HTR-8/SVneo (cell line): ENCODE measurements around the gene NAA80.

Experiments used
- DNase-seq: peaks from one replicate; pipeline ENCODE4 v3.0.0; 2011; ENCODE audit warnings: low spot score, mixed read lengths; ENCODE audit not compliant: insufficient read length
- FAIRE-seq: peaks from 2 replicates; lab custom pipeline; 2011; peaks lifted over from hg19 to GRCh38; lab: Jason Lieb, UNC

The NAA80 gene

GRCh38 chr3:50298836-50299637 is at the start of gene NAA80, which contains the start of gene HYAL3:
Gene NAA80, minus strand, starts transcription at chr3:50299405. Its CDS starts 1,942 bp downstream, at chr3:50297463.
Gene HYAL3, minus strand, starts transcription at chr3:50299405. Its CDS starts 3,803 bp downstream, at chr3:50295602.
- peak; percentile 96 for DNase-seq
- peak; percentile 98 for FAIRE-seq

GRCh38 chr3:50347187-50347813 is 48.1 kb upstream of the NAA80 start:
- peak; percentile 70 for DNase-seq
- no peak for FAIRE-seq

- no peak for DNase-seq
- FAIRE-seq, result peak; percentile 9
Observed at GRCh38 chr3:50345586-50346234, 46.5 kb upstream of the NAA80 start, which contains the start of gene ZMYND10. Gene ZMYND10, minus strand, starts transcription at chr3:50345732. Its CDS starts 153 bp downstream, at chr3:50345579.

- DNase-seq, result no peak
- FAIRE-seq, result no peak
Observed at GRCh38 chr3:50345008-50345407, 45.8 kb upstream of the NAA80 start.

- FAIRE-seq, result no peak
- no peak for DNase-seq
Observed at GRCh38 chr3:50342813-50343633, 43.8 kb upstream of the NAA80 start.

- no peak for FAIRE-seq
Observed at GRCh38 chr3:50341996-50342650, 42.9 kb upstream of the NAA80 start.

GRCh38 chr3:50341537-50341936 is 42.3 kb upstream of the NAA80 start:
- DNase-seq (no peak), FAIRE-seq (no peak)

More at GRCh38 chr3:50341996-50342650, 42.9 kb upstream of the NAA80 start:
- no peak for DNase-seq

- DNase-seq (no peak), FAIRE-seq (no peak)
Observed at GRCh38 chr3:50340448-50341329, 41.5 kb upstream of the NAA80 start, which contains the start of gene RASSF1. Gene RASSF1, minus strand, starts transcription at chr3:50340836. Its CDS starts 31 bp downstream, at chr3:50340805.

GRCh38 chr3:50340147-50340447 is 40.9 kb upstream of the NAA80 start:
- FAIRE-seq (no peak), DNase-seq (no peak)

GRCh38 chr3:50339485-50340146 is 40.4 kb upstream of the NAA80 start:
- no peak for FAIRE-seq
- no peak for DNase-seq

- DNase-seq, result no peak
- no peak for FAIRE-seq
Observed at GRCh38 chr3:50338965-50339364, 39.8 kb upstream of the NAA80 start.

- peak; percentile 99 for FAIRE-seq
Observed at GRCh38 chr3:50337175-50337861, 38.1 kb upstream of the NAA80 start.

GRCh38 chr3:50336452-50337174 is 37.4 kb upstream of the NAA80 start:
- DNase-seq, result no peak
- no peak for FAIRE-seq

More at GRCh38 chr3:50337175-50337861, 38.1 kb upstream of the NAA80 start:
- DNase-seq, result peak; percentile 99

GRCh38 chr3:50334339-50335075 is 35.3 kb upstream of the NAA80 start:
- FAIRE-seq, result no peak

GRCh38 chr3:50333744-50334328 is 34.6 kb upstream of the NAA80 start:
- DNase-seq (no peak), FAIRE-seq (no peak)

More at GRCh38 chr3:50334339-50335075, 35.3 kb upstream of the NAA80 start:
- DNase-seq, result no peak
